Rectal smooth muscle tissue (tissue), 1 donor: ENCODE data around the gene PILRA.

Source experiments
- H3K27ac ChIP-seq: one replicate; pipeline ENCODE4 v1.7.0; 2013; ENCODE audit warnings: low read depth, low read length, inconsistent platforms
- H3K27me3 ChIP-seq: one replicate; pipeline ENCODE4 v1.7.0; 2013; ENCODE audit warnings: low read length; ENCODE audit not compliant: control insufficient read depth, insufficient read depth
- H3K36me3 ChIP-seq: one replicate; pipeline ENCODE4 v1.7.0; 2013; ENCODE audit warnings: low read length; ENCODE audit not compliant: control insufficient read depth, insufficient read depth
- H3K4me1 ChIP-seq: one replicate; pipeline ENCODE4 v1.7.0; 2013; ENCODE audit warnings: low read length; ENCODE audit not compliant: control insufficient read depth, insufficient read depth
- H3K4me3 ChIP-seq: one replicate; pipeline ENCODE4 v1.7.0; 2013; ENCODE audit warnings: low read length
- H3K9ac ChIP-seq: one replicate; pipeline ENCODE4 v1.7.0; 2013; ENCODE audit warnings: low read length

Gene PILRA

GRCh38 chr7:100429637-100430492 lies 56.6 kb downstream of the PILRA start, which contains the start of gene MEPCE:
MEPCE (plus strand) TSS chr7:100429831; CDS start chr7:100430019, 188 bp downstream.
- H3K4me1 ChIP-seq, result peaks cover 6% of the 10 kb centered on the region
- peak within 1 kb of the TSS; percentile 97 for H3K9ac ChIP-seq
- peaks cover 5% of the 10 kb centered on the region for H3K36me3 ChIP-seq
- peak within 1 kb of the TSS; percentile 100 for H3K27ac ChIP-seq
- peak within 1 kb of the TSS; percentile 95 for H3K4me3 ChIP-seq
- no peaks in the 10 kb centered on the region for H3K27me3 ChIP-seq

- Histone ChIP-seq H3K27ac (peak overlapping the region; percentile 100), H3K4me1 (peaks cover 11% of the 10 kb centered on the region)
These were observed 57.4 kb downstream of the PILRA start for GRCh38 chr7:100430493-100431285.

GRCh38 chr7:100431286-100431735 lies 58.0 kb downstream of the PILRA start:
- H3K4me3 ChIP-seq, result peak overlapping the region; percentile 18
- H3K9ac ChIP-seq, result no peak overlapping the region

More at GRCh38 chr7:100430493-100431285, 57.4 kb downstream of the PILRA start:
- no peaks in the 10 kb centered on the region for H3K27me3 ChIP-seq
- H3K36me3 ChIP-seq, result peaks cover 5% of the 10 kb centered on the region
- peak overlapping the region; percentile 95 for H3K4me3 ChIP-seq
- peak overlapping the region; percentile 36 for H3K9ac ChIP-seq

GRCh38 chr7:100432053-100432452 lies 58.8 kb downstream of the PILRA start:
- Histone ChIP-seq H3K9ac (no peak overlapping the region), H3K27me3 (no peaks in the 10 kb centered on the region), H3K27ac (no peak overlapping the region), H3K36me3 (peaks cover 5% of the 10 kb centered on the region), H3K4me3 (peak overlapping the region; percentile 26), H3K4me1 (peaks cover 11% of the 10 kb centered on the region)

More at GRCh38 chr7:100431286-100431735, 58.0 kb downstream of the PILRA start:
- H3K36me3 ChIP-seq, result peaks cover 5% of the 10 kb centered on the region
- peak overlapping the region; percentile 12 for H3K27ac ChIP-seq
- peaks cover 11% of the 10 kb centered on the region for H3K4me1 ChIP-seq
- H3K27me3 ChIP-seq, result no peaks in the 10 kb centered on the region

- Histone ChIP-seq H3K9ac (no peak overlapping the region), H3K36me3 (peaks cover 5% of the 10 kb centered on the region), H3K4me1 (peaks cover 11% of the 10 kb centered on the region), H3K27me3 (no peaks in the 10 kb centered on the region), H3K4me3 (no peak overlapping the region), H3K27ac (no peak overlapping the region)
These were observed 59.5 kb downstream of the PILRA start for GRCh38 chr7:100432621-100433275.

GRCh38 chr7:100433276-100433591 lies 59.9 kb downstream of the PILRA start:
- Histone ChIP-seq H3K36me3 (peaks cover 5% of the 10 kb centered on the region), H3K27me3 (no peaks in the 10 kb centered on the region), H3K9ac (no peak overlapping the region), H3K27ac (no peak overlapping the region), H3K4me1 (peaks cover 11% of the 10 kb centered on the region), H3K4me3 (no peak overlapping the region)

GRCh38 chr7:100433592-100434296 lies 60.5 kb downstream of the PILRA start:
- peaks cover 5% of the 10 kb centered on the region for H3K36me3 ChIP-seq
- no peak overlapping the region for H3K27ac ChIP-seq
- H3K9ac ChIP-seq, result no peak overlapping the region
- no peaks in the 10 kb centered on the region for H3K27me3 ChIP-seq
- no peak overlapping the region for H3K4me3 ChIP-seq
- peaks cover 11% of the 10 kb centered on the region for H3K4me1 ChIP-seq

- no peak overlapping the region for H3K27ac ChIP-seq
These were observed 61.2 kb downstream of the PILRA start for GRCh38 chr7:100434297-100435144.

GRCh38 chr7:100435401-100436304 lies 62.4 kb downstream of the PILRA start:
- Histone ChIP-seq H3K27ac (peak overlapping the region; percentile 92), H3K27me3 (no peaks in the 10 kb centered on the region), H3K4me3 (peak overlapping the region; percentile 91), H3K4me1 (peaks cover 10% of the 10 kb centered on the region), H3K36me3 (peaks cover 5% of the 10 kb centered on the region), H3K9ac (peak overlapping the region; percentile 90)

More at GRCh38 chr7:100434297-100435144, 61.2 kb downstream of the PILRA start:
- peaks cover 11% of the 10 kb centered on the region for H3K4me1 ChIP-seq
- H3K4me3 ChIP-seq, result peak overlapping the region; percentile 91
- no peak overlapping the region for H3K9ac ChIP-seq
- peaks cover 5% of the 10 kb centered on the region for H3K36me3 ChIP-seq
- H3K27me3 ChIP-seq, result no peaks in the 10 kb centered on the region

- no peak overlapping the region for H3K4me3 ChIP-seq
- peaks cover 5% of the 10 kb centered on the region for H3K4me1 ChIP-seq
- H3K9ac ChIP-seq, result no peak overlapping the region
- H3K27me3 ChIP-seq, result no peaks in the 10 kb centered on the region
- no peak overlapping the region for H3K27ac ChIP-seq
- peaks cover 5% of the 10 kb centered on the region for H3K36me3 ChIP-seq
These were observed 64.1 kb downstream of the PILRA start for GRCh38 chr7:100437150-100438100.
